Measurements from ENCODE around the gene ADAMTS2. TPM values are rescaled to one million over a fixed set of nuclear protein-coding genes. Genes with fewer than 3 reads are reported as not detected.

ADAMTS2 gene
- total RNA-seq, 2 experiments from 2014 or later, result not detected

- Histone ChIP-seq H3K4me3 (ENCODE audit: low read length) (no peak overlapping the region), H3K4me1 (ENCODE audit: insufficient read depth, low read length) (no peaks in the 10 kb centered on the region), H3K9me3 (ENCODE audit: control insufficient read depth in 1 of 2, insufficient read depth in 1 of 2, low read length in 2 of 2) (peaks cover 0 to 7% of the 10 kb centered on the region in 2 experiments), H3K27me3 (ENCODE audit: control insufficient read depth in 1 of 2, insufficient read depth in 2 of 2, low read length in 2 of 2) (peaks cover 0 to 4% of the 10 kb centered on the region in 2 experiments), H3K27ac (ENCODE audit: low read depth in 1 of 2, low read length in 2 of 2) (no peak overlapping the region), H3K36me3 (ENCODE audit: insufficient read depth, low read length) (no peaks in the 10 kb centered on the region)
- peaks cover 34% of the 10 kb centered on the region for H3K27me3 Mint-ChIP-seq
- ChIA-PET CTCF (no interaction called here), POLR2A (no interaction called here)
- DNase-seq (no peak), ATAC-seq (ENCODE audit: poor library complexity) (no peak)
- no peak overlapping the region for H3K27ac Mint-ChIP-seq
- H3K9me3 Mint-ChIP-seq, result no peaks in the 10 kb centered on the region
- H3K36me3 Mint-ChIP-seq (ENCODE audit: low read depth), result no peaks in the 10 kb centered on the region
- no peak for TF ChIP-seq CTCF (IDR thresholded peaks at IDR 0.05)
- intact Hi-C loops (cut with DNase I, micrococcal nuclease), result no loop called here
- no peak overlapping the region for H3K4me3 Mint-ChIP-seq
- no peaks in the 10 kb centered on the region for H3K4me1 Mint-ChIP-seq (ENCODE audit: low read depth)
Observed at GRCh38 chr5:179330186-179330900, 14.9 kb downstream of the ADAMTS2 start.

- intact Hi-C loops (cut with DNase I, micrococcal nuclease), result no loop called here
- Histone ChIP-seq H3K4me1 (ENCODE audit: insufficient read depth, low read length) (no peaks in the 10 kb centered on the region), H3K36me3 (ENCODE audit: insufficient read depth, low read length) (no peaks in the 10 kb centered on the region), H3K27ac (ENCODE audit: low read depth in 1 of 2, low read length in 2 of 2) (no peak overlapping the region), H3K27me3 (ENCODE audit: control insufficient read depth in 1 of 2, insufficient read depth in 2 of 2, low read length in 2 of 2) (peaks cover 0 to 5% of the 10 kb centered on the region in 2 experiments), H3K4me3 (ENCODE audit: low read length) (no peak overlapping the region), H3K9me3 (ENCODE audit: control insufficient read depth in 1 of 2, insufficient read depth in 1 of 2, low read length in 2 of 2) (peaks cover 0 to 7% of the 10 kb centered on the region in 2 experiments)
- TF ChIP-seq CTCF (IDR thresholded peaks at IDR 0.05), result no peak
- DNase-seq (no peak), ATAC-seq (ENCODE audit: poor library complexity) (no peak)
- H3K4me3 Mint-ChIP-seq, result no peak overlapping the region
- CTCF ChIA-PET, result no interaction called here
- H3K27ac Mint-ChIP-seq, result no peak overlapping the region
- H3K36me3 Mint-ChIP-seq (ENCODE audit: low read depth), result no peaks in the 10 kb centered on the region
- no peaks in the 10 kb centered on the region for H3K4me1 Mint-ChIP-seq (ENCODE audit: low read depth)
- H3K9me3 Mint-ChIP-seq, result no peaks in the 10 kb centered on the region
- peaks cover 42% of the 10 kb centered on the region for H3K27me3 Mint-ChIP-seq
- POLR2A ChIA-PET, result no interaction called here
Observed at GRCh38 chr5:179328291-179328690, 17.0 kb downstream of the ADAMTS2 start.

- no peak overlapping the region for H3K4me3 ChIP-seq (ENCODE audit: low read length)
- no peaks in the 10 kb centered on the region for H3K4me1 ChIP-seq (ENCODE audit: insufficient read depth, low read length)
- intact Hi-C loops (cut with DNase I, micrococcal nuclease), result no loop called here
- ATAC-seq (ENCODE audit: poor library complexity) (no peak), DNase-seq (no peak)
- no peaks in the 10 kb centered on the region for H3K36me3 ChIP-seq (ENCODE audit: insufficient read depth, low read length)
- H3K9me3 ChIP-seq (ENCODE audit: control insufficient read depth in 1 of 2, insufficient read depth in 1 of 2, low read length in 2 of 2), result peaks cover 0 to 7% of the 10 kb centered on the region in 2 experiments
- ChIA-PET CTCF (no interaction called here), POLR2A (no interaction called here)
- Mint-ChIP-seq H3K36me3 (ENCODE audit: low read depth) (no peaks in the 10 kb centered on the region), H3K4me1 (ENCODE audit: low read depth) (no peaks in the 10 kb centered on the region), H3K27me3 (peaks cover 40% of the 10 kb centered on the region), H3K27ac (no peak overlapping the region), H3K9me3 (no peaks in the 10 kb centered on the region), H3K4me3 (no peak overlapping the region)
- no peak overlapping the region for H3K27ac ChIP-seq (ENCODE audit: low read depth in 1 of 2, low read length in 2 of 2)
- peaks cover 0 to 5% of the 10 kb centered on the region in 2 experiments for H3K27me3 ChIP-seq (ENCODE audit: control insufficient read depth in 1 of 2, insufficient read depth in 2 of 2, low read length in 2 of 2)
- no peak for TF ChIP-seq CTCF (IDR thresholded peaks at IDR 0.05)
Observed at GRCh38 chr5:179327021-179327735, 18.1 kb downstream of the ADAMTS2 start.
